ENCODE results near the gene CREB5.
"Not testable (repeated sequence)": the region's sequence is repeated elsewhere in the genome, so short reads cannot be mapped to it uniquely, and the experiment has no call there.

CREB5 gene

DNA sequence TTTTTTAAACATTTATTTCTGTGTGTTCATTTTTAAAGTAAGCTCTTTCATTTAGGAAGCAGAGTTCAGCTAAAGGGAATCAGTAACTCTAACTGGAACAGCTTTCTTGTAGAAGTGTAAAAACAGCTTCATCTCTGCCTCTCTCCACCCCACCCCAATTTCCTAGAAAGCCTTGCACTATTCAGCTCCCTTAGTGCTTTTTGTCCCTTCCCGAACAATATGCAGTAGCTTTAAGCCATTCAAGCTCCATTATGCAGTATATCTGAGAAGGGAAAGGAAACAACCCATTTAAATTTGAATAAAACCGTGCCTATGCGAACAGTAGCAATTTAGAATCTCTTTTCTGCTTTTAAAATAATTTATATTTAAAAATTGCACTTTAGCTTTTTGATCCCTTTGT lies 411.3 kb downstream of the CREB5 start:
- WGBS, 2 experiments (ENCODE audit: insufficient coverage in 2 of 2) = no CpG with 5 or more reads among the region's 3 CpGs
- Histone ChIP-seq H3K4me1 (ENCODE audit: control insufficient read depth, insufficient read depth, low read length, poor library complexity, severe bottlenecking) (no peaks in the 10 kb centered on the region), H3K9me3 (ENCODE audit: control insufficient read depth, low read length) (no peaks in the 10 kb centered on the region), H3K4me3 (ENCODE audit: extremely low read depth, insufficient read depth, low read length, poor library complexity, severe bottlenecking) (no peak overlapping the region), H3K27ac (ENCODE audit: low read depth, low read length, severe bottlenecking) (no peak overlapping the region), H3K36me3 (ENCODE audit: control insufficient read depth, insufficient read depth, low read length) (peaks cover 35% of the 10 kb centered on the region)

DNA sequence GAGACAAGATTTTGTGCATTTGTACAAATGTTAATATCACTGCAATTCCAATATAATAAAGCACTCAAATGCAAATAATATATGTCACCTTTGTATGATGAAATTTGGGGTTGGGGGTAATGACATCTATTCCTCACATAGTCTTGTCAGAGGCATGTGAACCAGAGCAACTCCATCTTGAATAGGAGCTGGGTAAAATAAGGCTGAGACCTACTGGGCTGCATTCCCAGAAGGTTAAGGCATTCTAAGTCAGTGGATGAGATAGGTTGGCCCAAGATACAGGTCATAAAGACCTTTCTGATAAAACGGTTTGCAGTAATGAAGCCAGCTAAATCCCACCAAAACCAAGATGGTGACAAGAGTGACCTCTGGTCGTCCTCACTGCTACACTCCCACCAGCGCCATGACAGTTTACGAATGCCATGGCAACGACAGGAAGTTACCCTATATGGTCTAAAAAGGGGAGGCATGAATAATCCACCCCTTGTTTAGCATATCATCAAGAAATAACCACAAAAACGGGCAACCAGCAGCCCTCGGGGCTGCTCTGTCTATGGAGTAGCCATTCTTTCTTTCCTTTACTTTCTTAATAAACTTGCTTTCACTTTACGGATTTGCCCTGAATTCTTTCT lies 413.6 kb downstream of the CREB5 start:
- 85 to 90% methylated on average over 3 to 6 of the region's 8 CpGs for WGBS, 2 experiments (ENCODE audit: insufficient coverage in 2 of 2)
- H3K9me3 ChIP-seq (ENCODE audit: control insufficient read depth, low read length) = not testable (repeated sequence)

DNA sequence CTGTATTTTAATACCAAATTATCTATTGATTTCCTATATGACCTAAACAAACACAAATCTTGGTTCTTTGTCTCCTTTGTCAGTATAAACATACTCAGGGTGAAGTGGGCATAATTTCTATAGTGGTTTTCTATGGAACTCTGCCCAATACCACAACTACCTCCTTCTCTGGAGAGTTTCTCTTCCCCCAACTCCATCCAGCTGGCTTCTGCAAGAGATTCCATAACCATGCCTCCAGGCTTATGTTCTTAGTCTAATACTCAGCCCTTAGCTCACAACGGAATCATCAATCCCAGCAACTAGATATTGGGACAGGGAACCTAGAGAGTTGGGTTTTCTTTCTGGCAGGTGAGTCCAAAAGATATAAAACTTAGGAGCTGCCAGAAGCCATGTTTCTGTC lies 418.5 kb downstream of the CREB5 start:
- no peaks in the 10 kb centered on the region for H3K4me1 ChIP-seq (ENCODE audit: control insufficient read depth, insufficient read depth, low read length, poor library complexity, severe bottlenecking)
- no peaks in the 10 kb centered on the region for H3K9me3 ChIP-seq (ENCODE audit: control insufficient read depth, low read length)
- H3K36me3 ChIP-seq (ENCODE audit: control insufficient read depth, insufficient read depth, low read length) = no peaks in the 10 kb centered on the region
- H3K4me3 ChIP-seq (ENCODE audit: extremely low read depth, insufficient read depth, low read length, poor library complexity, severe bottlenecking) = no peak overlapping the region
- no peak overlapping the region for H3K27ac ChIP-seq (ENCODE audit: low read depth, low read length, severe bottlenecking)
- WGBS, 2 experiments (ENCODE audit: insufficient coverage in 2 of 2) = no CpG with 5 or more reads among the region's 1 CpG

More for the DNA sequence above, 413.6 kb downstream of the CREB5 start:
- not testable (repeated sequence) for H3K4me3 ChIP-seq (ENCODE audit: extremely low read depth, insufficient read depth, low read length, poor library complexity, severe bottlenecking); H3K4me1 ChIP-seq (ENCODE audit: control insufficient read depth, insufficient read depth, low read length, poor library complexity, severe bottlenecking); H3K27ac ChIP-seq (ENCODE audit: low read depth, low read length, severe bottlenecking)
- peaks cover 15% of the 10 kb centered on the region for H3K36me3 ChIP-seq (ENCODE audit: control insufficient read depth, insufficient read depth, low read length)

DNA sequence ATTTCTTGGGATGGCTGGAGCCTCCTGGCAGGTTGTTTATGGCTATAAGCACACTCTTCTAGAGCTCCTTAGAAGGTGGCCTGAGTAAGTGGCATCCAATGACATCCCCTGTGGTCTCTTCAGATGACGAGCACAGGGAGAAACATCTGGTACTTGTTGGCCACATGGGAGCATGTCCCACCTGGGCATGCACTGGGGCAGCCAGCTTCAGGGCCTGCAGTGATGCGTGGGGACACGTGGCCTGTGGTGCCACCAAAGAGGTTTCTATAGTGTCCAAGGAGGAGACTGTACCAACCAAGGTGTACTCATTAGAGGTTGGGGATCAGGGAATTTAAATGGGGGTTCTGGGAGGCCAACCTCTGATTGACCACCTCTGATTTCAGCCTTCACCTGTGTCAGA lies 420.4 kb downstream of the CREB5 start:
- Histone ChIP-seq H3K4me3 (ENCODE audit: extremely low read depth, insufficient read depth, low read length, poor library complexity, severe bottlenecking) (no peak overlapping the region), H3K4me1 (ENCODE audit: control insufficient read depth, insufficient read depth, low read length, poor library complexity, severe bottlenecking) (no peaks in the 10 kb centered on the region), H3K9me3 (ENCODE audit: control insufficient read depth, low read length) (no peaks in the 10 kb centered on the region), H3K36me3 (ENCODE audit: control insufficient read depth, insufficient read depth, low read length) (no peaks in the 10 kb centered on the region), H3K27ac (ENCODE audit: low read depth, low read length, severe bottlenecking) (no peak overlapping the region)
- WGBS, 2 experiments (ENCODE audit: insufficient coverage in 2 of 2) = 88 to 93% methylated on average over 3 of the region's 3 CpGs

DNA sequence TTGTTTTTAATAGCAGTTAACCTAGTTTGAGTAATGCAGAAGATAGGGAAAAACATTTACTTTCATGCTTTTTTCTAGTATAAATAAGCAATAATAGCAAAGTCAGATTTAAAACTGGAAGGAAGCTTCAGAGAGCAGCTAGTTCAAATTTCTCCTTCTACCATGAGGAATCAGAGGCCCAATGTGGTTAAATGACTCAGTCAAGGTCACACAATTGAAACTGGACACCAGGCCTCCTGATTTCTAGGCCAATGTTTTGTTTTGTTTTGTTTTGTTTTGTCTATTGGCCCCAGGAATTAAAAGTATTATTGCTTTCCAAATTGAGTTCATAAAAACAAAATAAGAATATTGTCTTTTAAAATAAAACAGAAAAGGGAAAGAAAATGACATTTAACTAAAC lies 423.5 kb downstream of the CREB5 start:
- Histone ChIP-seq H3K9me3 (ENCODE audit: control insufficient read depth, low read length) (no peaks in the 10 kb centered on the region), H3K4me1 (ENCODE audit: control insufficient read depth, insufficient read depth, low read length, poor library complexity, severe bottlenecking) (no peaks in the 10 kb centered on the region)

DNA sequence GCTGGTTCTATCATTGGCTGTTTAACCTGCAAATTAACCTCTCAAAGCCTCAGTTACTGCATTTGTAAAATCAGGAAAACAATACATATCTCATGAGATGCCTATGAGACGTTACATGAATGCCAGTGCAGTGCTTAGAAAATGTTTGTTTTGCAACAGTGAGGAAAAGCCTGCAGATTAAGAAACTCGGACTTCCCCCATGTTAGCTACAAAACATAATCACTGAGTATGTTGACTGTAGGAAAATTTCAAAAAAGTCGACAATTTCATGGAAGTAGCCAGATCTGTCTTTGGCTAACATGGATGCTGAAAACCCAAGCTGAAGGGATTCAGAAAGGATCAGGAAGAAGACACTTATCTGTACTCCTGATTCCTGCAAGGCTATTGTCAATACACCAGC lies 424.4 kb downstream of the CREB5 start:
- H3K27ac ChIP-seq (ENCODE audit: low read depth, low read length, severe bottlenecking) = no peak overlapping the region
- WGBS, 2 experiments (ENCODE audit: insufficient coverage in 2 of 2) = 75% methylated on average over 1 of the region's 3 CpGs; no CpG with 5 or more reads in 1 of the 2 experiments
- no peaks in the 10 kb centered on the region for H3K4me1 ChIP-seq (ENCODE audit: control insufficient read depth, insufficient read depth, low read length, poor library complexity, severe bottlenecking)

More for the DNA sequence above, 423.5 kb downstream of the CREB5 start:
- Histone ChIP-seq H3K36me3 (ENCODE audit: control insufficient read depth, insufficient read depth, low read length) (no peaks in the 10 kb centered on the region), H3K27ac (ENCODE audit: low read depth, low read length, severe bottlenecking) (no peak overlapping the region), H3K4me3 (ENCODE audit: extremely low read depth, insufficient read depth, low read length, poor library complexity, severe bottlenecking) (no peak overlapping the region)

DNA sequence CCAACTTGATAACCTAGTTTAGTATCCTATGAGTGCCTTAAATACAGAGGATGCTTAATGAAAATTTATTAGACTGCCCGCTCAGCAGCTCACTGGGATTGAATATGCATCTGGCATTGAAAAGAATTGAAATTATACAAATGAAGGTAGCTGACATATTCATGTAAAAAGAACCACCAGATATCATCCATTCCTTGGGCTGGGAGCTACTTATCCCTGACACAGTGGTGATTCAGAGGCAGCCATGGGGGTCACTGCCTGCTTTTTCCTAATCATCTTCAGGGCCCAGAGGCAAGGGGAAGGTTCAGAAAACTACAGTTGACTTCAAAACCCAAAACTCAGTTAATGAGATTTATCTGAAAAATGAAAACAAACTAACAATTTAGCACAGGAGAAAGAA lies 424.9 kb downstream of the CREB5 start:
- H3K4me3 ChIP-seq (ENCODE audit: extremely low read depth, insufficient read depth, low read length, poor library complexity, severe bottlenecking) = no peak overlapping the region
- no CpG with 5 or more reads among the region's 1 CpG for WGBS, 2 experiments (ENCODE audit: insufficient coverage in 2 of 2)
- H3K9me3 ChIP-seq (ENCODE audit: control insufficient read depth, low read length) = no peaks in the 10 kb centered on the region
- H3K36me3 ChIP-seq (ENCODE audit: control insufficient read depth, insufficient read depth, low read length) = no peaks in the 10 kb centered on the region
- no peaks in the 10 kb centered on the region for H3K4me1 ChIP-seq (ENCODE audit: control insufficient read depth, insufficient read depth, low read length, poor library complexity, severe bottlenecking)
- H3K27ac ChIP-seq (ENCODE audit: low read depth, low read length, severe bottlenecking) = no peak overlapping the region

More for the DNA sequence above, 424.4 kb downstream of the CREB5 start:
- Histone ChIP-seq H3K9me3 (ENCODE audit: control insufficient read depth, low read length) (no peaks in the 10 kb centered on the region), H3K36me3 (ENCODE audit: control insufficient read depth, insufficient read depth, low read length) (no peaks in the 10 kb centered on the region), H3K4me3 (ENCODE audit: extremely low read depth, insufficient read depth, low read length, poor library complexity, severe bottlenecking) (no peak overlapping the region)

DNA sequence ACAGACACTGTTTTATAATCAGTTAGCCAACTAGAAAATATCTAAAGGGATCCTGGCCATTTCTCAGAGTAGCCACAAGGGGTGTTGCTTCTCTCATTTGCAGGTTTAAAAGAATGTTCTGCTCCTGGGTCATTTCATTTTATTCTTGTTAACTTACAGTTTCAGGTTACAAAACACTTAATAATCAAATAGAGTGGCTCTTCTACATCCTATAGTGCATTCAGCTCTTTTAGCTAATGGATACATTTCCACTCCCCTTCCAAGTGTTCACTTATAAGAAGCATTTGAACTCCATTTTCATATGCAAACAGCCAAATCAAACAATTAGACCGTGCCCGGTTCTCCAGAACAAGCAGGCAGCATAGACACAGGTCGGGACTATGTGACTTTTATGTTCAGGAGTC lies 428.3 kb downstream of the CREB5 start:
- Histone ChIP-seq H3K9me3 (ENCODE audit: control insufficient read depth, low read length) (no peaks in the 10 kb centered on the region), H3K4me3 (ENCODE audit: extremely low read depth, insufficient read depth, low read length, poor library complexity, severe bottlenecking) (no peak overlapping the region), H3K36me3 (ENCODE audit: control insufficient read depth, insufficient read depth, low read length) (no peaks in the 10 kb centered on the region), H3K4me1 (ENCODE audit: control insufficient read depth, insufficient read depth, low read length, poor library complexity, severe bottlenecking) (peaks cover 7% of the 10 kb centered on the region), H3K27ac (ENCODE audit: low read depth, low read length, severe bottlenecking) (no peak overlapping the region)
- 76 to 100% methylated on average over 1 to 3 of the region's 3 CpGs for WGBS, 2 experiments (ENCODE audit: insufficient coverage in 2 of 2)

DNA sequence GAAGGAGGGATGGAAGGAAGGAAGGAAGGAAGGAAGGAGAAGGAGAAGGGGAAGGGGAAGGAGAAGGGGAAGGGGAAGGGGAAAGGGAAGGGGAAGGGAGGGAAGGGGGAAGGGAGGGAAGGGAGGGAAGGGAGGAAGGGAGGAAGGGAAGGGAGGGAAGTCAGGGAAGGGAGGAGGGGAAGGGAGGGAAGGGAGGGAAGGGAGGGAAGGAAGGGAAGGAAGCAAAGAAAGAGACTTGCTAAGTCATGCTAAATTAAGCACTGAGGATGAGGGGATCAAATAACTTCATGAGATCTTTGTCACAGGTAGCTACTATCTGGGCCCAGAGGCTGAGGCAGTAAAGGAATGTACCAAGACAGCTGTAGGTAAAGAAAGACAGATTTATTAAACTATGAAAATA lies 429.4 kb downstream of the CREB5 start:
- no peaks in the 10 kb centered on the region for H3K36me3 ChIP-seq (ENCODE audit: control insufficient read depth, insufficient read depth, low read length)
- H3K4me3 ChIP-seq (ENCODE audit: extremely low read depth, insufficient read depth, low read length, poor library complexity, severe bottlenecking) = no peak overlapping the region
- H3K9me3 ChIP-seq (ENCODE audit: control insufficient read depth, low read length) = peaks cover 4% of the 10 kb centered on the region
- no peak overlapping the region for H3K27ac ChIP-seq (ENCODE audit: low read depth, low read length, severe bottlenecking)
- H3K4me1 ChIP-seq (ENCODE audit: control insufficient read depth, insufficient read depth, low read length, poor library complexity, severe bottlenecking) = peaks cover 7% of the 10 kb centered on the region

DNA sequence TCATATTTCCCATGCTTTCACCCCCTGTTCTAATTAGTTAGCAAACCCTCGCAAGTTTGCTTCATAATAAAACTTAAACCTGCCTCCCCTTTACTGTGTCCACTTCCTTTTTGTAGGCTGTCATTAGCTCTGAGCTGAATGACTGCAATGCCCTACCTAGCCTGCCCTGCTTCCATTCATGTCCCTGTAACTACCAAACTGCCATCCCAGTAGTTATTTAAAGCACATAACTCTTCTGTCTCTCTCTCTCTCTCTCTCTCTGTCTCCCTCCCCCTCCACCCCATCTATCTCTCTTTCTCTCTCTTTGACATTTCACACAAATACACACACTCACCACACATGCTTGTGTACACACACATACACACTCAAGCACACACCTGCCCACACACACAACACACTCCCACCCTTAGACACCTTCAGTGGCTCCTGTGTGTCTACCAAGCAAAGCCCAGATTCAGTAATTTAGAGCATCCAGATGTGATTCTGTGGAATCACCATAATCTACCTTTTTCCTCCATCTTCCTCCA lies 430.5 kb downstream of the CREB5 start:
- 89 to 90% methylated on average over 1 of the region's 1 CpG for WGBS, 2 experiments (ENCODE audit: insufficient coverage in 2 of 2)

DNA sequence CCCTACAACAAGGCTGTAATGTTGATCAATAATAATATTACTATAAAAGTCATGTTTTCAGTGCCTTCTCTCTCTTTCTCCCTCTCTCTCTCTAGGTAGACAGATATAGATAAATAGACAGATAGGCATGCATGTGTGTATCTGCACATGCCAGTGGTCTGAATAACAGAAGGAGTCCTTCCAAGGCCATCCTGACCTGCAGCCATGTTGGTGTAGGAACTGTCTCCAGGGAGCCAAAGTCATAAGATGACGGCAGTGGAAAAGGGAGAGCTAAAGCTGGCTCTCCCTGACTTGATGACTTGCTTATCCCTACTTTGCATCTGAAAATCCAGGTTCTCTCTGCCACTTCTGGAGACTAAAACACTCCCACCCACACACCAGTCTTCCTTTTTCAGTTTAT lies 432.8 kb downstream of the CREB5 start:
- Histone ChIP-seq H3K4me3 (ENCODE audit: extremely low read depth, insufficient read depth, low read length, poor library complexity, severe bottlenecking) (no peak overlapping the region), H3K27ac (ENCODE audit: low read depth, low read length, severe bottlenecking) (no peak overlapping the region), H3K36me3 (ENCODE audit: control insufficient read depth, insufficient read depth, low read length) (no peaks in the 10 kb centered on the region), H3K4me1 (ENCODE audit: control insufficient read depth, insufficient read depth, low read length, poor library complexity, severe bottlenecking) (peaks cover 7% of the 10 kb centered on the region), H3K9me3 (ENCODE audit: control insufficient read depth, low read length) (peaks cover 4% of the 10 kb centered on the region)
- WGBS, 2 experiments (ENCODE audit: insufficient coverage in 2 of 2) = 100% methylated on average over 1 of the region's 1 CpG; no CpG with 5 or more reads in 1 of the 2 experiments

More for the DNA sequence above, 430.5 kb downstream of the CREB5 start:
- Histone ChIP-seq H3K9me3 (ENCODE audit: control insufficient read depth, low read length) (peaks cover 4% of the 10 kb centered on the region), H3K4me1 (ENCODE audit: control insufficient read depth, insufficient read depth, low read length, poor library complexity, severe bottlenecking) (peaks cover 7% of the 10 kb centered on the region), H3K27ac (ENCODE audit: low read depth, low read length, severe bottlenecking) (no peak overlapping the region), H3K36me3 (ENCODE audit: control insufficient read depth, insufficient read depth, low read length) (no peaks in the 10 kb centered on the region), H3K4me3 (ENCODE audit: extremely low read depth, insufficient read depth, low read length, poor library complexity, severe bottlenecking) (no peak overlapping the region)
